ENCODE results near the gene DMBX1. TPM values are rescaled to one million over a fixed set of nuclear protein-coding genes. Genes with fewer than 3 reads are reported as not detected.

Gene DMBX1
- total and polyA plus RNA-seq, 2 of the 13 experiments (the other 11 are each of a cell fraction or from before 2014, with no cell fraction given): not detected

- TF ChIP-seq FOSL1 (CRISPR knock-in tag; IDR thresholded peaks at IDR 0.05; ENCODE audit: borderline replicate concordance) (no peak), PAF1 (CRISPR knock-in tag; IDR thresholded peaks at IDR 0.05) (no peak), ZNF430 (CRISPR knock-in tag; IDR thresholded peaks at IDR 0.05) (0 out of 2 replicates have a peak, but pooled peaks have one; percentile 25), MBNL3 (CRISPR knock-in tag; conservative IDR thresholded peaks at IDR 0.05) (no peak), ZNF703 (CRISPR knock-in tag; IDR thresholded peaks at IDR 0.05; ENCODE audit: borderline replicate concordance) (no peak), HNRNPUL1 (IDR thresholded peaks at IDR 0.05; ENCODE audit: low read depth, low read length) (no peak), RBFOX2 (IDR thresholded peaks at IDR 0.05; ENCODE audit: low read depth, low read length) (no peak), ZNF773 (CRISPR knock-in tag; IDR thresholded peaks at IDR 0.05; ENCODE audit: borderline replicate concordance) (no peak), ZNF225 (CRISPR knock-in tag; IDR thresholded peaks at IDR 0.05) (no peak), BCLAF1 (IDR thresholded peaks at IDR 0.05) (no peak), DR1 (CRISPR knock-in tag; IDR thresholded peaks at IDR 0.05) (no peak), TP53 (CRISPR knock-in tag; conservative IDR thresholded peaks at IDR 0.05) (no peak), RORA (CRISPR knock-in tag; IDR thresholded peaks at IDR 0.05) (no peak), EZH2 (conservative IDR thresholded peaks at IDR 0.05; ENCODE audit: low read depth, low read length) (no peak), ZNF143 (CRISPR knock-in tag; IDR thresholded peaks at IDR 0.05) (peak; percentile 47; the same call in 1 of the 2 replicates), ZNF441 (CRISPR knock-in tag; IDR thresholded peaks at IDR 0.05; ENCODE audit: borderline replicate concordance) (0 out of 2 replicates have a peak, but pooled peaks have one; percentile 23), ZBTB38 (CRISPR knock-in tag; IDR thresholded peaks at IDR 0.05) (no peak)
- TF ChIP-seq, protein P1, sequence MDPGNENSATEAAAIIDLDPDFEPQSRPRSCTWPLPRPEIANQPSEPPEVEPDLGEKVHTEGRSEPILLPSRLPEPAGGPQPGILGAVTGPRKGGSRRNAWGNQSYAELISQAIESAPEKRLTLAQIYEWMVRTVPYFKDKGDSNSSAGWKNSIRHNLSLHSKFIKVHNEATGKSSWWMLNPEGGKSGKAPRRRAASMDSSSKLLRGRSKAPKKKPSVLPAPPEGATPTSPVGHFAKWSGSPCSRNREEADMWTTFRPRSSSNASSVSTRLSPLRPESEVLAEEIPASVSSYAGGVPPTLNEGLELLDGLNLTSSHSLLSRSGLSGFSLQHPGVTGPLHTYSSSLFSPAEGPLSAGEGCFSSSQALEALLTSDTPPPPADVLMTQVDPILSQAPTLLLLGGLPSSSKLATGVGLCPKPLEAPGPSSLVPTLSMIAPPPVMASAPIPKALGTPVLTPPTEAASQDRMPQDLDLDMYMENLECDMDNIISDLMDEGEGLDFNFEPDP (CRISPR knock-in tag; conservative IDR thresholded peaks at IDR 0.05): no peak
- TF ChIP-seq, protein P2, sequence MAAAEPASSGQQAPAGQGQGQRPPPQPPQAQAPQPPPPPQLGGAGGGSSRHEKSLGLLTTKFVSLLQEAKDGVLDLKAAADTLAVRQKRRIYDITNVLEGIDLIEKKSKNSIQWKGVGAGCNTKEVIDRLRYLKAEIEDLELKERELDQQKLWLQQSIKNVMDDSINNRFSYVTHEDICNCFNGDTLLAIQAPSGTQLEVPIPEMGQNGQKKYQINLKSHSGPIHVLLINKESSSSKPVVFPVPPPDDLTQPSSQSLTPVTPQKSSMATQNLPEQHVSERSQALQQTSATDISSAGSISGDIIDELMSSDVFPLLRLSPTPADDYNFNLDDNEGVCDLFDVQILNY (CRISPR knock-in tag; conservative IDR thresholded peaks at IDR 0.05): no peak
- TF ChIP-seq, protein P3, sequence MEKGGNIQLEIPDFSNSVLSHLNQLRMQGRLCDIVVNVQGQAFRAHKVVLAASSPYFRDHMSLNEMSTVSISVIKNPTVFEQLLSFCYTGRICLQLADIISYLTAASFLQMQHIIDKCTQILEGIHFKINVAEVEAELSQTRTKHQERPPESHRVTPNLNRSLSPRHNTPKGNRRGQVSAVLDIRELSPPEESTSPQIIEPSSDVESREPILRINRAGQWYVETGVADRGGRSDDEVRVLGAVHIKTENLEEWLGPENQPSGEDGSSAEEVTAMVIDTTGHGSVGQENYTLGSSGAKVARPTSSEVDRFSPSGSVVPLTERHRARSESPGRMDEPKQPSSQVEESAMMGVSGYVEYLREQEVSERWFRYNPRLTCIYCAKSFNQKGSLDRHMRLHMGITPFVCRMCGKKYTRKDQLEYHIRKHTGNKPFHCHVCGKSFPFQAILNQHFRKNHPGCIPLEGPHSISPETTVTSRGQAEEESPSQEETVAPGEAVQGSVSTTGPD (CRISPR knock-in tag; IDR thresholded peaks at IDR 0.05): no peak
Observed at GRCh38 chr1:46466477-46467182, 23.0 kb upstream of the DMBX1 start (continued).
